WTC11 (cell line): ENCODE measurements around the gene GNAS-AS1. TPM values are rescaled to one million over a fixed set of nuclear protein-coding genes. Genes with fewer than 3 reads are reported as not detected.

Experiments used
- ATAC-seq: fragments of 200-7000 bp; cut with Tn5 transposase; 2 replicates; pipeline ENCODE4 v1.10.0; 2021; ENCODE audit warnings: mild to moderate bottlenecking, moderate library complexity
- CTCF ChIA-PET: fragments of 300-600 bp; sonication (Branson Sonifier 250); formaldehyde crosslinking; loops from one replicate; lab custom pipeline; 2021; ENCODE audit warnings: antibody characterized with exemption; lab: Charles Lee
- POLR2A ChIA-PET: fragments of 350-600 bp; sonication (Branson Sonifier 250); formaldehyde crosslinking; loops from one replicate; lab custom pipeline; 2021; ENCODE audit warnings: antibody characterized with exemption; lab: Charles Lee
- DNase-seq: peaks from one replicate; pipeline ENCODE4 v3.0.0; 2021; ENCODE audit warnings: low spot score
- H3K27ac Mint-ChIP-seq: 2 replicates; pipeline ENCODE4 v1.8.0; 2021; ENCODE audit warnings: mixed read lengths
- H3K27me3 Mint-ChIP-seq: 2 replicates; pipeline ENCODE4 v1.8.0; 2021; ENCODE audit warnings: low read depth, mild to moderate bottlenecking, moderate library complexity, mixed read lengths
- H3K36me3 Mint-ChIP-seq: 2 replicates; pipeline ENCODE4 v1.8.0; 2021; ENCODE audit warnings: mixed read lengths
- H3K4me1 Mint-ChIP-seq: 2 replicates; pipeline ENCODE4 v1.8.0; 2022; ENCODE audit warnings: mixed read lengths
- H3K4me3 Mint-ChIP-seq: 2 replicates; pipeline ENCODE4 v1.8.0; 2021; ENCODE audit warnings: mild to moderate bottlenecking, moderate library complexity, mixed read lengths
- H3K9me3 Mint-ChIP-seq: 2 replicates; pipeline ENCODE4 v1.8.0; 2021; ENCODE audit warnings: mixed read lengths
- ELF4 ChIP-seq: sonication (generic); formaldehyde crosslinking; IDR thresholded peaks from 2 replicates; pipeline ENCODE4 v1.8.1; 2022; ENCODE audit warnings: low read depth, mild to moderate bottlenecking, moderate library complexity, missing genetic modification reagents
- EMX1 ChIP-seq: fragments of 250-450 bp; sonication (Bioruptor Pico); IDR thresholded peaks from 2 replicates; pipeline ENCODE4 v1.8.0; 2021; ENCODE audit warnings: mild to moderate bottlenecking
- ESRRA ChIP-seq: sonication (generic); formaldehyde crosslinking; IDR thresholded peaks from 2 replicates; pipeline ENCODE4 v1.8.1; 2022; ENCODE audit warnings: mild to moderate bottlenecking, missing genetic modification reagents, borderline replicate concordance
- GTF2I ChIP-seq: fragments of 250-450 bp; sonication (Bioruptor Pico); conservative IDR thresholded peaks from 2 replicates; pipeline ENCODE4 v1.4.0; 2021; ENCODE audit warnings: mild to moderate bottlenecking
- JUN ChIP-seq: sonication (generic); formaldehyde crosslinking; IDR thresholded peaks from 2 replicates; pipeline ENCODE4 v1.8.0; 2023; ENCODE audit warnings: mild to moderate bottlenecking, missing genetic modification reagents
- NR1H2 ChIP-seq: sonication (generic); formaldehyde crosslinking; IDR thresholded peaks from 2 replicates; pipeline ENCODE4 v1.9.0; 2021; ENCODE audit warnings: mild to moderate bottlenecking, moderate library complexity, missing genetic modification reagents
- NR3C1 ChIP-seq: sonication (generic); formaldehyde crosslinking; conservative IDR thresholded peaks from 2 replicates; pipeline ENCODE4 v1.8.1; 2023; ENCODE audit warnings: low read depth, mild to moderate bottlenecking, missing genetic modification reagents
- TEAD4 ChIP-seq: sonication (generic); formaldehyde crosslinking; IDR thresholded peaks from 2 replicates; pipeline ENCODE4 v1.8.0; 2022; ENCODE audit warnings: mild to moderate bottlenecking, missing genetic modification reagents
- ZNF138 ChIP-seq: sonication (generic); formaldehyde crosslinking; conservative IDR thresholded peaks from 2 replicates; pipeline ENCODE4 v1.8.1; 2022; ENCODE audit warnings: mild to moderate bottlenecking, moderate library complexity, missing genetic modification reagents
- ZNF263 ChIP-seq: sonication (generic); formaldehyde crosslinking; IDR thresholded peaks from 2 replicates; pipeline ENCODE4 v1.8.1; 2022; ENCODE audit warnings: low read depth, mild to moderate bottlenecking, moderate library complexity, missing genetic modification reagents
- ZNF317 ChIP-seq: sonication (generic); formaldehyde crosslinking; IDR thresholded peaks from 2 replicates; pipeline ENCODE4 v1.8.1; 2023; ENCODE audit warnings: low read depth, mild to moderate bottlenecking, moderate library complexity, missing genetic modification reagents, borderline replicate concordance
- ZNF423 ChIP-seq: fragments of 250-450 bp; sonication (Bioruptor Pico); IDR thresholded peaks from 2 replicates; pipeline ENCODE4 v2.1.2; 2022; ENCODE audit warnings: mild to moderate bottlenecking, moderate library complexity
- total RNA-seq: library from RNA; stranded (reverse); gene quantifications from 3 replicates; pipeline ENCODE4 v1.2.3, GENCODE V29; 2021
- TF ChIP-seq, protein P1 (sequence below): sonication (generic); formaldehyde crosslinking; IDR thresholded peaks from 2 replicates; pipeline ENCODE4 v1.8.0; 2022; ENCODE audit warnings: mild to moderate bottlenecking, missing genetic modification reagents
- TF ChIP-seq, protein P2 (sequence below): fragments of 250-450 bp; sonication (Bioruptor Pico); IDR thresholded peaks from 2 replicates; pipeline ENCODE4 v1.9.0; 2021; ENCODE audit warnings: mild to moderate bottlenecking, borderline replicate concordance
- TF ChIP-seq, protein P3 (sequence below): sonication (generic); formaldehyde crosslinking; IDR thresholded peaks from 2 replicates; pipeline ENCODE4 v1.8.1; 2023; ENCODE audit warnings: mild to moderate bottlenecking, missing genetic modification reagents, moderate library complexity
- TF ChIP-seq, protein P4 (sequence below): sonication (generic); formaldehyde crosslinking; IDR thresholded peaks from 2 replicates; pipeline ENCODE4 v1.8.1; 2022; ENCODE audit warnings: mild to moderate bottlenecking, moderate library complexity, missing genetic modification reagents
- TF ChIP-seq, protein P5 (sequence below): sonication (generic); formaldehyde crosslinking; IDR thresholded peaks from 2 replicates; pipeline ENCODE4 v1.8.1; 2023; ENCODE audit warnings: mild to moderate bottlenecking, moderate library complexity, missing genetic modification reagents

GNAS-AS1 gene
- total RNA-seq, 1 experiment from 2014 or later, result 12.2 TPM

DNA sequence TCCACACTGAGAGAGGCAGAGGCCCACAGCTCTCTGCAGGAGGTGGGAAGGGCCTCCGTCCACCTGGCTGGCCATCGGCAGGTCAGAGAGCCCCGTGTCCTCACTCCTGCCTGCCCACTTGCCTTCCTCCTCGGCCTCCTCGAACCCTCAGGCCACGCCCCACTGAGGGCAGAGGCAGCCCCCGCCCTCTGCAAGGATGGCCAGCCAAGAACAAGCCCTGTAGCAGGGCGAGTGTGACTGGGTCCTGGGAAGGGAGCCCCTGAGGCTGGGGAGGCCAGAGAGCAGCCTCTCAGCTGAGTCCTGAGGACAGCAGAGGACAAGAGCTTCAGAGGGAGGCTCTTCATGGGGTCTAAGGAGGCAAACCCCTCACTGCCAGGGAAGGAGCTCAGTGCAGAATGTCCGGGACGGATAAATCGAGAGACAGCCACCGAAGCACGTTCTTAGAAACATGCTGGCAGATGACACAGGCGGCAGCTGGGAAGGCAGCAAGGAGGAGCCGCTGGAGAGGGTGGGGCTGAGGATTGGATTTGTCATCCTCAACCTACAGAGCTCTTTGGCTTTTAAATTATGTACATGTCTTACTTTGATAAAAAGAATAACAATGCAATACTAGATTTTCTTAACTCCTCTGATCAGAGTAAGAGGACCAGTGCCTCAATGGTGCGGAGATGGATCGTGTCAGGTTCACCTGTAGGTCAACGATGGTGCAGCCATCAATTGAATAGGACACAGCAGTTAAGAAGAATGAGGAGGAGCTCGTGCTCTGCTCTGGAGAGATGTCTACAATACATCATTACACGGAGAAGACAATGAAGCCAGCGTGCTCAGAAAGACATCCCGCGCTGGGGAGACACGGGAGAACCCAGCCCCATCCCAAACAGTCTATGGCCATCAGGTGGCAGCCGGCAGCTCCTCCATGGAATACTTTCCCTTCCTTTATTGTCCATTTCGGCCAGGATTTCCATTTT lies 53.0 kb downstream of the GNAS-AS1 start:
- H3K9me3 Mint-ChIP-seq, result no peaks in the 10 kb centered on the region
- no peak overlapping the region for H3K4me3 Mint-ChIP-seq
- peaks cover 26% of the 10 kb centered on the region for H3K4me1 Mint-ChIP-seq
- ATAC-seq, result no peak
- H3K36me3 Mint-ChIP-seq, result no peaks in the 10 kb centered on the region
- no peak for DNase-seq
- POLR2A ChIA-PET, result no interaction called here
- CTCF ChIA-PET, result interaction anchor here (0.9 to 1.4 kb wide), 2 partner anchors 316 to 409 kb away, joined by 3 read pairs; partner anchors contain the start of gene VAPB
- no peaks in the 10 kb centered on the region; the same call in 1 of the 2 replicates for H3K27me3 Mint-ChIP-seq
- no peak overlapping the region for H3K27ac Mint-ChIP-seq
- TF ChIP-seq, protein P1, sequence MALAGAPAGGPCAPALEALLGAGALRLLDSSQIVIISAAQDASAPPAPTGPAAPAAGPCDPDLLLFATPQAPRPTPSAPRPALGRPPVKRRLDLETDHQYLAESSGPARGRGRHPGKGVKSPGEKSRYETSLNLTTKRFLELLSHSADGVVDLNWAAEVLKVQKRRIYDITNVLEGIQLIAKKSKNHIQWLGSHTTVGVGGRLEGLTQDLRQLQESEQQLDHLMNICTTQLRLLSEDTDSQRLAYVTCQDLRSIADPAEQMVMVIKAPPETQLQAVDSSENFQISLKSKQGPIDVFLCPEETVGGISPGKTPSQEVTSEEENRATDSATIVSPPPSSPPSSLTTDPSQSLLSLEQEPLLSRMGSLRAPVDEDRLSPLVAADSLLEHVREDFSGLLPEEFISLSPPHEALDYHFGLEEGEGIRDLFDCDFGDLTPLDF (CRISPR knock-in tag), result no peak
- no peak for TF ChIP-seq EMX1 (CRISPR knock-in tag)

DNA sequence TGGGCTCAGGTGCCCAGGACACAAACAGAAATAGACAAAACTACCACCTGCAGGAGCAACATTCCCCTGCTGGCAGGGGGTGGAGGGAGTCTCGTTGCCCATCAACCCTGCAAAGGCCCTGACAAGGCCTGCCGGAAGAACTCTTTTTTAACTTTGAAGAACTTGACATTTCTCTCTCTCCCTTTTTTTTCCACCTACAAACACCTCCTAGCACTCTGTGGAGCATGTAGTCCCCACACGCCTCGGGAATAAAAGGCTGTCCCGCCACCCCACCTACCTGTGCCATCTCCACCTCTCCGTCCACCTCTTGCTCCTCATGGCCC lies 54.8 kb downstream of the GNAS-AS1 start:
- Mint-ChIP-seq H3K4me1 (peaks cover 23% of the 10 kb centered on the region), H3K9me3 (no peaks in the 10 kb centered on the region), H3K36me3 (no peaks in the 10 kb centered on the region), H3K4me3 (no peak overlapping the region), H3K27me3 (no peaks in the 10 kb centered on the region; the same call in 1 of the 2 replicates), H3K27ac (no peak overlapping the region)
- ATAC-seq, result no peak
- POLR2A ChIA-PET, result no interaction called here
- DNase-seq, result no peak
- TF ChIP-seq ZNF423 (CRISPR knock-in tag) (no peak), NR1H2 (CRISPR knock-in tag) (no peak), ZNF263 (no peak), ESRRA (CRISPR knock-in tag) (no peak)
- TF ChIP-seq, protein P2, sequence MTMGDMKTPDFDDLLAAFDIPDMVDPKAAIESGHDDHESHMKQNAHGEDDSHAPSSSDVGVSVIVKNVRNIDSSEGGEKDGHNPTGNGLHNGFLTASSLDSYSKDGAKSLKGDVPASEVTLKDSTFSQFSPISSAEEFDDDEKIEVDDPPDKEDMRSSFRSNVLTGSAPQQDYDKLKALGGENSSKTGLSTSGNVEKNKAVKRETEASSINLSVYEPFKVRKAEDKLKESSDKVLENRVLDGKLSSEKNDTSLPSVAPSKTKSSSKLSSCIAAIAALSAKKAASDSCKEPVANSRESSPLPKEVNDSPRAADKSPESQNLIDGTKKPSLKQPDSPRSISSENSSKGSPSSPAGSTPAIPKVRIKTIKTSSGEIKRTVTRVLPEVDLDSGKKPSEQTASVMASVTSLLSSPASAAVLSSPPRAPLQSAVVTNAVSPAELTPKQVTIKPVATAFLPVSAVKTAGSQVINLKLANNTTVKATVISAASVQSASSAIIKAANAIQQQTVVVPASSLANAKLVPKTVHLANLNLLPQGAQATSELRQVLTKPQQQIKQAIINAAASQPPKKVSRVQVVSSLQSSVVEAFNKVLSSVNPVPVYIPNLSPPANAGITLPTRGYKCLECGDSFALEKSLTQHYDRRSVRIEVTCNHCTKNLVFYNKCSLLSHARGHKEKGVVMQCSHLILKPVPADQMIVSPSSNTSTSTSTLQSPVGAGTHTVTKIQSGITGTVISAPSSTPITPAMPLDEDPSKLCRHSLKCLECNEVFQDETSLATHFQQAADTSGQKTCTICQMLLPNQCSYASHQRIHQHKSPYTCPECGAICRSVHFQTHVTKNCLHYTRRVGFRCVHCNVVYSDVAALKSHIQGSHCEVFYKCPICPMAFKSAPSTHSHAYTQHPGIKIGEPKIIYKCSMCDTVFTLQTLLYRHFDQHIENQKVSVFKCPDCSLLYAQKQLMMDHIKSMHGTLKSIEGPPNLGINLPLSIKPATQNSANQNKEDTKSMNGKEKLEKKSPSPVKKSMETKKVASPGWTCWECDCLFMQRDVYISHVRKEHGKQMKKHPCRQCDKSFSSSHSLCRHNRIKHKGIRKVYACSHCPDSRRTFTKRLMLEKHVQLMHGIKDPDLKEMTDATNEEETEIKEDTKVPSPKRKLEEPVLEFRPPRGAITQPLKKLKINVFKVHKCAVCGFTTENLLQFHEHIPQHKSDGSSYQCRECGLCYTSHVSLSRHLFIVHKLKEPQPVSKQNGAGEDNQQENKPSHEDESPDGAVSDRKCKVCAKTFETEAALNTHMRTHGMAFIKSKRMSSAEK, result no peak
- TF ChIP-seq, protein P3, sequence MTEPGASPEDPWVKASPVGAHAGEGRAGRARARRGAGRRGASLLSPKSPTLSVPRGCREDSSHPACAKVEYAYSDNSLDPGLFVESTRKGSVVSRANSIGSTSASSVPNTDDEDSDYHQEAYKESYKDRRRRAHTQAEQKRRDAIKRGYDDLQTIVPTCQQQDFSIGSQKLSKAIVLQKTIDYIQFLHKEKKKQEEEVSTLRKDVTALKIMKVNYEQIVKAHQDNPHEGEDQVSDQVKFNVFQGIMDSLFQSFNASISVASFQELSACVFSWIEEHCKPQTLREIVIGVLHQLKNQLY, result no peak
- CTCF ChIA-PET, result no interaction called here

DNA sequence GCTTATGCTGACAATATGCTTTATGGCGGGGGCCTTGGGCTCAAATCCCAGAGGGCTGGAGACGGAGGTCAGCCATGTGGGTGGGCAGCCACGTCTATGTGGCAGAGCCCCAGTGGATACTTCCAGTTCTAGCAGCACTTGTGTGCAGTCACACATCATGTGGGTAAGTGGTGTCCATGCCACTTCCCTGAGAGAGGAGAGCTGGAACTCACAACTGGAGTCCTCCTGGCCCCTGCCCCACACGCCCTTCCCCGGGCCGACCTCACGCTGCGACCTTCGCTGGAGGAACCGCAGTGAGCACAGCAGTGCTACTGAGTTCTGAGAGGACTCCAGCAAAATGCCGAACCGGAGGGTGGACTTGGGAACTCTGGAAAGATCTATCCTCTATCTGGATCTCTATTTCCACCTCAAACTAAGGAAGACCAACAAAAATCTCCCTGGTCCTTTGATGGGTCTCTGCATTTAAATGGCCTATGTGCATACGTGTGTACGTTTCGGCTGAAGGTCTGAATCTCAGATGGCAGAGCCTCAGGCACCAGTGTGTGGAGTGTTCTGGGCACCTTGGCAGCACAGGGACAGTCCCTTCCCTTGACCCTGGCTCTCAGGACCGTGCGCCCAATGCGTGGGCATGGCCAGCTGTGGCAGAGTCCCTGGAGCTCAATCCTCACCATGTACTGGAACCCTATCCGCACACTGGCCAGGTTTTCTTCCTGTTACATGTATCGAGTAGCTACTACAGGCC lies 55.4 kb downstream of the GNAS-AS1 start:
- DNase-seq (no peak), ATAC-seq (no peak)
- ChIA-PET POLR2A (no interaction called here), CTCF (no interaction called here)
- Mint-ChIP-seq H3K36me3 (no peaks in the 10 kb centered on the region), H3K27ac (no peak overlapping the region), H3K27me3 (no peaks in the 10 kb centered on the region; the same call in 1 of the 2 replicates), H3K4me1 (peaks cover 21% of the 10 kb centered on the region), H3K4me3 (no peak overlapping the region), H3K9me3 (no peaks in the 10 kb centered on the region)
- no peak for TF ChIP-seq ELF4 (CRISPR knock-in tag)
- TF ChIP-seq TEAD4, result no peak
- TF ChIP-seq, protein P4, sequence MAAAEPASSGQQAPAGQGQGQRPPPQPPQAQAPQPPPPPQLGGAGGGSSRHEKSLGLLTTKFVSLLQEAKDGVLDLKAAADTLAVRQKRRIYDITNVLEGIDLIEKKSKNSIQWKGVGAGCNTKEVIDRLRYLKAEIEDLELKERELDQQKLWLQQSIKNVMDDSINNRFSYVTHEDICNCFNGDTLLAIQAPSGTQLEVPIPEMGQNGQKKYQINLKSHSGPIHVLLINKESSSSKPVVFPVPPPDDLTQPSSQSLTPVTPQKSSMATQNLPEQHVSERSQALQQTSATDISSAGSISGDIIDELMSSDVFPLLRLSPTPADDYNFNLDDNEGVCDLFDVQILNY (CRISPR knock-in tag), result no peak
- TF ChIP-seq ZNF317 (CRISPR knock-in tag), result no peak
- no peak for TF ChIP-seq ZNF138 (CRISPR knock-in tag)
- TF ChIP-seq GTF2I (CRISPR knock-in tag), result no peak
- TF ChIP-seq, protein P5, sequence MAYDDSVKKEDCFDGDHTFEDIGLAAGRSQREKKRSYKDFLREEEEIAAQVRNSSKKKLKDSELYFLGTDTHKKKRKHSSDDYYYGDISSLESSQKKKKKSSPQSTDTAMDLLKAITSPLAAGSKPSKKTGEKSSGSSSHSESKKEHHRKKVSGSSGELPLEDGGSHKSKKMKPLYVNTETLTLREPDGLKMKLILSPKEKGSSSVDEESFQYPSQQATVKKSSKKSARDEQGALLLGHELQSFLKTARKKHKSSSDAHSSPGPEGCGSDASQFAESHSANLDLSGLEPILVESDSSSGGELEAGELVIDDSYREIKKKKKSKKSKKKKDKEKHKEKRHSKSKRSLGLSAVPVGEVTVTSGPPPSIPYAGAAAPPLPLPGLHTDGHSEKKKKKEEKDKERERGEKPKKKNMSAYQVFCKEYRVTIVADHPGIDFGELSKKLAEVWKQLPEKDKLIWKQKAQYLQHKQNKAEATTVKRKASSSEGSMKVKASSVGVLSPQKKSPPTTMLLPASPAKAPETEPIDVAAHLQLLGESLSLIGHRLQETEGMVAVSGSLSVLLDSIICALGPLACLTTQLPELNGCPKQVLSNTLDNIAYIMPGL (CRISPR knock-in tag), result no peak
- no peak for TF ChIP-seq NR3C1 (CRISPR knock-in tag)
- no peak for TF ChIP-seq JUN (CRISPR knock-in tag)
